OCI-LY3 (cell line): Measurements from ENCODE around the gene ANKS1B.

Experiments
- H2AFZ ChIP-seq: fragments of 200-600, 300-600 bp; shearing (Covaris generic); 2 replicates; pipeline ENCODE4 v1.6.0; 2014; ENCODE audit warnings: antibody characterized with exemption, low read depth, low read length
- H3K27ac ChIP-seq: fragments of 200-600, 300-600 bp; sonication (generic); 2 replicates; pipeline ENCODE4 v1.5.1; 2014; ENCODE audit warnings: mild to moderate bottlenecking, low read length, moderate library complexity, mixed read lengths
- H3K27me3 ChIP-seq: fragments of 200-600, 300-600 bp; sonication (generic); 2 replicates; pipeline ENCODE4 v1.6.1; 2014; ENCODE audit warnings: low read depth, low read length, mixed read lengths
- H3K36me3 ChIP-seq: fragments of 200-600, 300-600 bp; sonication (generic); replicated peaks from 2 replicates; pipeline ENCODE3; 2014; ENCODE audit warnings: low read depth, low read length, mixed read lengths
- H3K4me1 ChIP-seq: fragments of 300-600, 200-600 bp; sonication (generic); 2 replicates; pipeline ENCODE4 v1.6.1; 2014; ENCODE audit warnings: low read length, mixed read lengths
- H3K4me2 ChIP-seq: fragments of 200-600, 300-600 bp; sonication (generic); 2 replicates; pipeline ENCODE4 v1.6.1; 2014; ENCODE audit warnings: low read length, mixed read lengths
- H3K4me3 ChIP-seq: fragments of 300-600, 200-600 bp; sonication (generic); 2 replicates; pipeline ENCODE4 v1.5.1; 2014; ENCODE audit warnings: antibody characterized with exemption, mild to moderate bottlenecking, low read length, moderate library complexity
- H3K79me2 ChIP-seq: fragments of 300-600, 200-600 bp; shearing (Covaris generic); 2 replicates; pipeline ENCODE4 v1.6.1; 2014; ENCODE audit warnings: mild to moderate bottlenecking, low read length, mixed read lengths
- H3K9ac ChIP-seq: fragments of 300-600, 200-600 bp; shearing (Covaris generic); 2 replicates; pipeline ENCODE4 v1.6.0; 2014; ENCODE audit warnings: mild to moderate bottlenecking, low read length, moderate library complexity
- H3K9me3 ChIP-seq: fragments of 200-600, 300-600 bp; shearing (Covaris generic); 2 replicates; pipeline ENCODE4 v1.6.1; 2014; ENCODE audit warnings: low read length, mixed read lengths; ENCODE audit not compliant: insufficient read depth
- H4K20me1 ChIP-seq: fragments of 200-600, 300-600 bp; sonication (generic); 2 replicates; pipeline ENCODE4 v1.6.1; 2016; ENCODE audit warnings: low read length, mixed read lengths; ENCODE audit not compliant: insufficient read depth
- CTCF ChIP-seq: fragments of 200-600, 300-600 bp; sonication (generic); IDR thresholded peaks from 2 replicates; pipeline ENCODE4 v1.5.1; 2014; ENCODE audit warnings: antibody characterized with exemption, low read length, low read depth
- EZH2phosphoT487 ChIP-seq: fragments of 200-600 bp; shearing (Covaris generic); IDR thresholded peaks from 2 replicates; pipeline ENCODE4 v1.6.1; 2018; ENCODE audit warnings: antibody characterized with exemption, mixed run types, low read depth

Gene ANKS1B

GRCh38 chr12:98725476-98726247 is 1259.1 kb downstream of the ANKS1B start:
- TF ChIP-seq EZH2phosphoT487 (no peak), CTCF (peak; percentile 63)
- Histone ChIP-seq H4K20me1 (no peaks in the 10 kb centered on the region), H3K4me1 (peaks cover 37% of the 10 kb centered on the region), H3K9me3 (no peaks in the 10 kb centered on the region), H2AFZ (no peak overlapping the region), H3K27ac (no peak overlapping the region), H3K4me3 (no peak overlapping the region), H3K36me3 (peaks cover 21% of the 10 kb centered on the region), H3K79me2 (no peaks in the 10 kb centered on the region), H3K27me3 (no peaks in the 10 kb centered on the region), H3K9ac (no peak overlapping the region), H3K4me2 (no peak overlapping the region)

- peaks cover 48% of the 10 kb centered on the region for H3K4me1 ChIP-seq
- no peak overlapping the region for H3K9ac ChIP-seq
- H4K20me1 ChIP-seq, result no peaks in the 10 kb centered on the region
- H3K79me2 ChIP-seq, result no peaks in the 10 kb centered on the region
- no peak overlapping the region for H3K4me2 ChIP-seq
- H3K27me3 ChIP-seq, result no peaks in the 10 kb centered on the region
- TF ChIP-seq EZH2phosphoT487, result no peak
- no peak for TF ChIP-seq CTCF
- no peak overlapping the region for H3K27ac ChIP-seq
- peaks cover 21% of the 10 kb centered on the region for H3K36me3 ChIP-seq
- no peak overlapping the region for H3K4me3 ChIP-seq
- no peak overlapping the region for H2AFZ ChIP-seq
- no peaks in the 10 kb centered on the region for H3K9me3 ChIP-seq
Measured at GRCh38 chr12:98724384-98725155, 1260.2 kb downstream of the ANKS1B start.

- Histone ChIP-seq H3K36me3 (peaks cover 18% of the 10 kb centered on the region), H3K79me2 (no peaks in the 10 kb centered on the region), H3K9ac (no peak overlapping the region), H3K27me3 (no peaks in the 10 kb centered on the region), H2AFZ (no peak overlapping the region), H3K4me3 (peak overlapping the region; percentile 30; the same call in 1 of the 2 replicates), H3K9me3 (no peaks in the 10 kb centered on the region), H3K27ac (peak overlapping the region; percentile 44), H3K4me2 (peak overlapping the region; percentile 69), H4K20me1 (no peaks in the 10 kb centered on the region), H3K4me1 (peaks cover 38% of the 10 kb centered on the region)
- TF ChIP-seq EZH2phosphoT487, result no peak
Measured at GRCh38 chr12:98721204-98721702, 1263.5 kb downstream of the ANKS1B start.

DNA sequence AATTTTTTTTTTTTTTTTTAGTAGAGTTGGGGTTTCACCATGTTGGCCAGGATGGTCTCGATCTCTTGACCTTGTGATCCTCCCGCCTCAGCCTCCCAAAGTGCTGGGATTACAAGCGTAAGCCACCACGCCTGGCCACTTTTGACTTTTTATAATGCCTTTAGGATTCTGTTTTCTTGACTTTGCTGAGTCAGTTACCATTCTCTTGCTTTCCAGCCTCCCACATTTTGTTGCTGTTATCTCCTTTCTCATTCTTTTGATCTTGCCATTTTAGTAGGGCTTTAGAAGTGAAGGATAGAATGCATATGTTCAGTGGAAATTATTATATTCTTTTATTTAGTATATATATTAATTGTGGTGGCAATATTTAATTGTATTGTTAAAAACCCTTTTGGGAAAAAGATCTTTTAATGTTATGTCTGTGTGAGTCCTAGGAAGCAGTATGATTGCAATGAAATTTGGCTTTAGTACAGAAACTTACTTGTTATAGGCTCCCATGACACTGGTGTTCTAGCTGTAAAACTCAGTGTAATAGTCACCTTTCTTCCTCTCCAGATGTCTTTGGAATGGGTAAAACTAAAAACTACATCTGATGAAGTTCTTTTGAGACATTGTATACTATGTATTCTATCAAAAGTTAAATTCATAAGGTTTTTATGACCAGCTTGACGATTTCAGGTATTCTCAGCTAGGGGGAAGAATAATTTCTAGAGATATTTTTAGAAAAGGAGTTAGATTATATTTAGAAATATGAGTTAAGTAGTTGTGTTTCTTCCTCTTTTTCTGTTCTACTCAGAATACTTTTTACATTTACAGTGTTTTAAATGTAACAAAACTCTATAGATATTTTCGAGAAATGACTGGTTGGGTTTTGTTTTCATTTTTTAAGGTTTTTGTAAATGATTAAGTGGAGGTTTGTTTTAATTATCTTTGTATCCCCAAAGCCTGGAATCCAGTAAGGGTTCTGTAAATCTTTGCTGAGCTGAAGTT is 1264.9 kb downstream of the ANKS1B start:
- Histone ChIP-seq H2AFZ (no peak overlapping the region), H3K27ac (peak overlapping the region; percentile 51), H3K36me3 (peaks cover 17% of the 10 kb centered on the region), H3K27me3 (no peaks in the 10 kb centered on the region), H3K9ac (no peak overlapping the region), H3K79me2 (no peaks in the 10 kb centered on the region), H3K4me2 (peak overlapping the region; percentile 62), H4K20me1 (no peaks in the 10 kb centered on the region), H3K9me3 (no peaks in the 10 kb centered on the region), H3K4me1 (peaks cover 36% of the 10 kb centered on the region), H3K4me3 (peak overlapping the region; percentile 13; the same call in 1 of the 2 replicates)
- no peak for TF ChIP-seq CTCF
- TF ChIP-seq EZH2phosphoT487, result no peak
